K562 (cell line): ENCODE measurements around the gene ZEB2. TPM values are rescaled to one million over a fixed set of nuclear protein-coding genes. Genes with fewer than 3 reads are reported as not detected.

Experiments used
- ATF7 ChIP-seq: fragments of 450-650 bp; IDR thresholded peaks from 2 replicates; pipeline ENCODE4 v1.7.1; 2014; ENCODE audit warnings: mild to moderate bottlenecking, moderate library complexity
- BRF1 ChIP-seq: IDR thresholded peaks from 3 replicates; pipeline ENCODE4 v1.6.1; 2011; ENCODE audit warnings: borderline replicate concordance, mild to moderate bottlenecking; ENCODE audit not compliant: insufficient read length; ENCODE audit errors: extremely low read depth
- CEBPB ChIP-seq: fragments of 450-650 bp; IDR thresholded peaks from 2 replicates; pipeline ENCODE4 v1.6.1; 2016; ENCODE audit warnings: missing genetic modification characterization, missing compliant biosample characterization
- CEBPG ChIP-seq, 3 experiments: fragments of 200-800 bp in 1 of 3; sonication (Bioruptor generic) in 1 of 3; sonication (generic) in 1 of 3; formaldehyde crosslinking in 1 of 3; IDR thresholded peaks in 2 of 3; conservative IDR thresholded peaks in 1 of 3; 2 replicates each; pipeline versions ENCODE4 v1.6.1 to v1.8.0; 2016 to 2022; ENCODE audit warnings: missing compliant biosample characterization in 2 of 3, missing genetic modification characterization in 2 of 3, mild to moderate bottlenecking in 1 of 3, missing genetic modification reagents in 1 of 3
- CREM ChIP-seq: IDR thresholded peaks from 2 replicates; pipeline ENCODE4 v1.6.1; 2014; ENCODE audit warnings: antibody characterized with exemption, low read depth
- DDX20 ChIP-seq: fragments of 450-650 bp; IDR thresholded peaks from 2 replicates; pipeline ENCODE4 v1.6.1; 2016; ENCODE audit warnings: missing genetic modification characterization, low read depth, mild to moderate bottlenecking, missing compliant biosample characterization, moderate library complexity
- JUND ChIP-seq, 2 experiments: IDR thresholded peaks; 2 replicates in 1 of 2; 3 replicates in 1 of 2; pipeline ENCODE4 v1.6.1; 2011; ENCODE audit warnings: borderline replicate concordance in 2 of 2, low read depth in 2 of 2, low read length in 2 of 2, improper control_type of control experiment in 1 of 2, missing biosample characterization in 1 of 2, missing genetic modification characterization in 1 of 2, missing genetic modification reagents in 1 of 2
- MTA3 ChIP-seq: fragments of 450-650 bp; formaldehyde crosslinking; IDR thresholded peaks from 2 replicates; pipeline ENCODE4 v1.6.1; 2017; ENCODE audit warnings: mild to moderate bottlenecking, borderline replicate concordance
- NCOA1 ChIP-seq: fragments of 450-650 bp; IDR thresholded peaks from 2 replicates; pipeline ENCODE4 v1.6.1; 2016; ENCODE audit warnings: low read depth
- NFE2L1 ChIP-seq: fragments of 450-650 bp; IDR thresholded peaks from 2 replicates; pipeline ENCODE4 v1.6.1; 2016; ENCODE audit warnings: missing genetic modification characterization, low read depth, mild to moderate bottlenecking, missing compliant biosample characterization, moderate library complexity, borderline replicate concordance
- NFRKB ChIP-seq: fragments of 450-650 bp; IDR thresholded peaks from 2 replicates; pipeline ENCODE4 v1.6.1; 2016; ENCODE audit warnings: low read depth
- NKRF ChIP-seq: fragments of 450-650 bp; IDR thresholded peaks from 2 replicates; pipeline ENCODE4 v1.6.1; 2016; ENCODE audit warnings: borderline replicate concordance
- PRMT5 ChIP-seq: sonication (generic); formaldehyde crosslinking; IDR thresholded peaks from 2 replicates; pipeline ENCODE4 v1.5.0; 2020; ENCODE audit warnings: missing genetic modification reagents
- RERE ChIP-seq: sonication (generic); formaldehyde crosslinking; IDR thresholded peaks from 2 replicates; pipeline ENCODE4 v1.8.0; 2023; ENCODE audit warnings: missing genetic modification reagents, mild to moderate bottlenecking, borderline replicate concordance
- SMARCA4 ChIP-seq: fragments of 450-650 bp; IDR thresholded peaks from 2 replicates; pipeline ENCODE4 v1.6.1; 2016
- SPI1 ChIP-seq: IDR thresholded peaks from 2 replicates; pipeline ENCODE4 v1.6.1; 2011; ENCODE audit warnings: low read depth, low read length, control low read depth, borderline replicate concordance
- USF2 ChIP-seq: sonication (generic); formaldehyde crosslinking; IDR thresholded peaks from 2 replicates; pipeline ENCODE4 v1.5.0; 2020; ENCODE audit warnings: missing genetic modification reagents
- ZKSCAN8 ChIP-seq: fragments of 200-800 bp; sonication (Bioruptor generic); IDR thresholded peaks from 2 replicates; pipeline ENCODE4 v1.6.1; 2016; ENCODE audit warnings: missing genetic modification characterization, missing compliant biosample characterization
- ZNF263 ChIP-seq: sonication (generic); formaldehyde crosslinking; IDR thresholded peaks from 2 replicates; pipeline ENCODE4 v1.8.0; 2022; ENCODE audit warnings: mild to moderate bottlenecking, missing genetic modification reagents, borderline replicate concordance
- polyA plus RNA-seq, 8 experiments: library from polyadenylated mRNA; depleted of rRNA in 4 of 8; stranded (reverse) in 5 of 8; unstranded in 3 of 8; fragments of >200 nt; fragmentation: Nextera tagmentation in 2 of 8; fragmentation: Illumina TruSeq in 1 of 8; extraction: Ambion mirVana in 2 of 8; extraction: Trizol in 1 of 8; gene quantifications; 2 replicates each; pipeline versions ENCODE4 v1.2.1 to v1.2.3, GENCODE V29; 2011 to 2014; ENCODE audit warnings: inconsistent platforms in 1 of 8, missing spikeins in 1 of 8
- total RNA-seq, 7 experiments: library from RNA; depleted of rRNA in 6 of 7; stranded (reverse); fragments of >200 nt in 6 of 7; fragmentation: Illumina TruSeq in 2 of 7; extraction: Trizol in 2 of 7; gene quantifications; 2 replicates each; pipeline versions ENCODE4 v1.2.1 to v1.2.3, GENCODE V29; 2011 to 2021; ENCODE audit warnings: low replicate concordance in 1 of 7

ZEB2 gene
- total and polyA plus RNA-seq, 9 of the 15 experiments (the other 6 are each of a cell fraction or from before 2014, with no cell fraction given) = 15.1 to 113 (median 72.3) TPM

GRCh38 chr2:144372410-144373080 lies 147.4 kb downstream of the ZEB2 start (continued):
- 0 out of 2 replicates have a peak, but pooled peaks have one; percentile 2 for TF ChIP-seq JUND (IDR thresholded peaks at IDR 0.05; ENCODE audit: borderline replicate concordance, low read depth, low read length)
- TF ChIP-seq JUND (tag; IDR thresholded peaks at IDR 0.05; ENCODE audit: borderline replicate concordance, low read depth, low read length) = no peak
- TF ChIP-seq CEBPB (tag) = peak; percentile 92
- TF ChIP-seq SMARCA4 = peak; percentile 28; the same call in 1 of the 2 replicates
- peak; percentile 22; the same call in 1 of the 2 replicates for TF ChIP-seq MTA3
- no peak for TF ChIP-seq ZNF263
- no peak for TF ChIP-seq ZKSCAN8 (CRISPR knock-in tag)
- no peak for TF ChIP-seq RERE
- no peak for TF ChIP-seq USF2 (CRISPR knock-in tag)
- TF ChIP-seq SPI1 = peak; percentile 20; the same call in 1 of the 2 replicates
- TF ChIP-seq CREM = peak; percentile 7; the same call in 1 of the 2 replicates
- no peak for TF ChIP-seq NFRKB
- no peak for TF ChIP-seq PRMT5 (CRISPR knock-in tag)
- no peak for TF ChIP-seq NCOA1
- TF ChIP-seq BRF1 = no peak
- 0 out of 2 replicates have a peak, but pooled peaks have one; percentile 24 for TF ChIP-seq ATF7
- no peak for TF ChIP-seq NFE2L1 (tag)
- no peak for TF ChIP-seq DDX20
- no peak for TF ChIP-seq NKRF
- no peak for TF ChIP-seq CEBPG (CRISPR knock-in tag; IDR thresholded peaks at IDR 0.05)
- TF ChIP-seq CEBPG (tag; conservative IDR thresholded peaks at IDR 0.05 in 1 of 2, IDR thresholded peaks at IDR 0.05 in 1 of 2) = peak; percentile 62 to 86; a peak in 3 of 4 replicates
